ENCODE data around the gene FCHO2. TPM values are rescaled to one million over a fixed set of nuclear protein-coding genes. Genes with fewer than 3 reads are reported as not detected.

Gene FCHO2
- total RNA-seq, 1 experiment from 2014 or later, result 25.3 TPM

DNA sequence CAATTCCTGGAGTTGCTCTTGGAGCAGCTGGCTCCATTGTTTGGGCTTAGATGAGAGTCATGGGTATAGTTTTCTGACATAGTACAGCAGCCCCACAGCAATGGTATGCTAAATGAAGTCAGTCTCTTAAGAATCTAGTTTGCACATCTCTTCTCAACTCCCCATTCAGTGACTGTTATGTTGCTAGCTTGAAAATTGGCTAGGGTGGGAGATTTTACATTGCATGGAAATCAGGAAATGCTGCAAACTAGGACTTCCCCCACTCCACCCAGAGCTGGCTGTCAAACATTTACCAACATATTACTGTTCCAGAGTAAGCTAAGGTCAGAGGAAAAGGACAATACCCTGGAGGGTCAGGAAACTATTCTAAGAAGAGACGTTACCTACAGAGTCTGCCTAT, 17.6 kb upstream of the FCHO2 start:
- no peaks in the 10 kb centered on the region for H3K9me3 ChIP-seq (ENCODE audit: control insufficient read depth, insufficient read depth, low read depth, low read length)
- intact Hi-C loops (cut with micrococcal nuclease; ENCODE audit: unreplicated experiment) (no loop called here), in situ Hi-C loops (cut with HindIII; ENCODE audit: low pct_unique_long_range_greater_than_20kb, low sequenced_read_pairs) (no loop called here)
- TF ChIP-seq, protein P1, sequence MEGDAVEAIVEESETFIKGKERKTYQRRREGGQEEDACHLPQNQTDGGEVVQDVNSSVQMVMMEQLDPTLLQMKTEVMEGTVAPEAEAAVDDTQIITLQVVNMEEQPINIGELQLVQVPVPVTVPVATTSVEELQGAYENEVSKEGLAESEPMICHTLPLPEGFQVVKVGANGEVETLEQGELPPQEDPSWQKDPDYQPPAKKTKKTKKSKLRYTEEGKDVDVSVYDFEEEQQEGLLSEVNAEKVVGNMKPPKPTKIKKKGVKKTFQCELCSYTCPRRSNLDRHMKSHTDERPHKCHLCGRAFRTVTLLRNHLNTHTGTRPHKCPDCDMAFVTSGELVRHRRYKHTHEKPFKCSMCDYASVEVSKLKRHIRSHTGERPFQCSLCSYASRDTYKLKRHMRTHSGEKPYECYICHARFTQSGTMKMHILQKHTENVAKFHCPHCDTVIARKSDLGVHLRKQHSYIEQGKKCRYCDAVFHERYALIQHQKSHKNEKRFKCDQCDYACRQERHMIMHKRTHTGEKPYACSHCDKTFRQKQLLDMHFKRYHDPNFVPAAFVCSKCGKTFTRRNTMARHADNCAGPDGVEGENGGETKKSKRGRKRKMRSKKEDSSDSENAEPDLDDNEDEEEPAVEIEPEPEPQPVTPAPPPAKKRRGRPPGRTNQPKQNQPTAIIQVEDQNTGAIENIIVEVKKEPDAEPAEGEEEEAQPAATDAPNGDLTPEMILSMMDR (IDR thresholded peaks at IDR 0.05), result no peak
- TF ChIP-seq, protein P2, sequence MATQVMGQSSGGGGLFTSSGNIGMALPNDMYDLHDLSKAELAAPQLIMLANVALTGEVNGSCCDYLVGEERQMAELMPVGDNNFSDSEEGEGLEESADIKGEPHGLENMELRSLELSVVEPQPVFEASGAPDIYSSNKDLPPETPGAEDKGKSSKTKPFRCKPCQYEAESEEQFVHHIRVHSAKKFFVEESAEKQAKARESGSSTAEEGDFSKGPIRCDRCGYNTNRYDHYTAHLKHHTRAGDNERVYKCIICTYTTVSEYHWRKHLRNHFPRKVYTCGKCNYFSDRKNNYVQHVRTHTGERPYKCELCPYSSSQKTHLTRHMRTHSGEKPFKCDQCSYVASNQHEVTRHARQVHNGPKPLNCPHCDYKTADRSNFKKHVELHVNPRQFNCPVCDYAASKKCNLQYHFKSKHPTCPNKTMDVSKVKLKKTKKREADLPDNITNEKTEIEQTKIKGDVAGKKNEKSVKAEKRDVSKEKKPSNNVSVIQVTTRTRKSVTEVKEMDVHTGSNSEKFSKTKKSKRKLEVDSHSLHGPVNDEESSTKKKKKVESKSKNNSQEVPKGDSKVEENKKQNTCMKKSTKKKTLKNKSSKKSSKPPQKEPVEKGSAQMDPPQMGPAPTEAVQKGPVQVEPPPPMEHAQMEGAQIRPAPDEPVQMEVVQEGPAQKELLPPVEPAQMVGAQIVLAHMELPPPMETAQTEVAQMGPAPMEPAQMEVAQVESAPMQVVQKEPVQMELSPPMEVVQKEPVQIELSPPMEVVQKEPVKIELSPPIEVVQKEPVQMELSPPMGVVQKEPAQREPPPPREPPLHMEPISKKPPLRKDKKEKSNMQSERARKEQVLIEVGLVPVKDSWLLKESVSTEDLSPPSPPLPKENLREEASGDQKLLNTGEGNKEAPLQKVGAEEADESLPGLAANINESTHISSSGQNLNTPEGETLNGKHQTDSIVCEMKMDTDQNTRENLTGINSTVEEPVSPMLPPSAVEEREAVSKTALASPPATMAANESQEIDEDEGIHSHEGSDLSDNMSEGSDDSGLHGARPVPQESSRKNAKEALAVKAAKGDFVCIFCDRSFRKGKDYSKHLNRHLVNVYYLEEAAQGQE (IDR thresholded peaks at IDR 0.05; ENCODE audit: insufficient read depth in 1 of 2, low read depth in 2 of 2, low read length in 1 of 2), result no peak
- TF ChIP-seq SIN3A (IDR thresholded peaks at IDR 0.05; ENCODE audit: borderline replicate concordance, insufficient read depth, low read depth, low read length) (no peak), POLR2AphosphoS5 (IDR thresholded peaks at IDR 0.05; ENCODE audit: low read depth, low read length) (no peak)
- H3K27me3 ChIP-seq (ENCODE audit: control insufficient read depth, insufficient read depth, low read length), result no peaks in the 10 kb centered on the region
- CTCF ChIA-PET, result no interaction called here
- no peak overlapping the region for H3K4me3 ChIP-seq (ENCODE audit: low read depth in 2 of 2, low read length in 2 of 2)
- BruUV-seq (replicated peaks), result no TSS peak
- no peaks in the 10 kb centered on the region for H3K36me3 ChIP-seq (ENCODE audit: control insufficient read depth, insufficient read depth, low read length)
- POLR2A ChIA-PET, result no interaction called here
- no peak overlapping the region for H3K27ac ChIP-seq (ENCODE audit: low read length)
- ATAC-seq (no peak), DNase-seq (ENCODE audit: low read depth, low spot score) (no peak)
- H3K4me1 ChIP-seq (ENCODE audit: control insufficient read depth, insufficient read depth, low read length), result no peaks in the 10 kb centered on the region

DNA sequence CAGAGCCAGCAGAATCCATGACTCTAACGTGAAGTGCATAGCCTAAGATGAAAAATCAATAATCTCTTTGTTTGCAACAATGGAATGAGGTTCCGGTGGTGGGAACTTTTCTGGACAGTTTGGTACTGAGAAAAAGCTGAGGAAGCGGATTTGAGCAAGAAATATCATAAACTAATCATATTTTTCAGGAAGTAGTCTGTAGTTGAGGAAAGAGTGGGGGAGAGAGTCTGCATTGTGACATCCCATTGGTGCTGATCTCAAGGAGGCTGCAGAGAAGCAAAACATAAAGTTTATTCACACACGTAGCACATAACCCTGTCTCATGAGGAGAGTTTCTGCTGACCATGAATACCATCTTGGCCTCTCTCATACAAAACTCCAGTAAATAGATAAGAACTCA, 15.8 kb upstream of the FCHO2 start:
- ChIA-PET POLR2A (no interaction called here), CTCF (no interaction called here)
- no peak overlapping the region for H3K27ac ChIP-seq (ENCODE audit: low read length)
- ATAC-seq, result no peak
- no peaks in the 10 kb centered on the region for H3K27me3 ChIP-seq (ENCODE audit: control insufficient read depth, insufficient read depth, low read length)
- no peaks in the 10 kb centered on the region for H3K9me3 ChIP-seq (ENCODE audit: control insufficient read depth, insufficient read depth, low read depth, low read length)
- in situ Hi-C loops (cut with HindIII; ENCODE audit: low pct_unique_long_range_greater_than_20kb, low sequenced_read_pairs) (no loop called here), intact Hi-C loops (cut with micrococcal nuclease; ENCODE audit: unreplicated experiment) (no loop called here)
- H3K4me3 ChIP-seq (ENCODE audit: low read depth in 2 of 2, low read length in 2 of 2), result no peak overlapping the region
- TF ChIP-seq, protein P2 (IDR thresholded peaks at IDR 0.05; ENCODE audit: insufficient read depth in 1 of 2, low read depth in 2 of 2, low read length in 1 of 2), result no peak
- TF ChIP-seq TCF7L2 (IDR thresholded peaks at IDR 0.05; ENCODE audit: low read depth, low read length), result no peak
- TF ChIP-seq, protein P1 (IDR thresholded peaks at IDR 0.05), result no peak
- no peak for TF ChIP-seq SIN3A (IDR thresholded peaks at IDR 0.05; ENCODE audit: borderline replicate concordance, insufficient read depth, low read depth, low read length)
- TF ChIP-seq POLR2AphosphoS5 (IDR thresholded peaks at IDR 0.05; ENCODE audit: low read depth, low read length), result no peak
- no peaks in the 10 kb centered on the region for H3K4me1 ChIP-seq (ENCODE audit: control insufficient read depth, insufficient read depth, low read length)
- no peaks in the 10 kb centered on the region for H3K36me3 ChIP-seq (ENCODE audit: control insufficient read depth, insufficient read depth, low read length)
- BruUV-seq (replicated peaks), result no TSS peak
- no peak for DNase-seq (ENCODE audit: low read depth, low spot score)

Measured in Panc1 (cell line).